Ramos (cell line): ENCODE results near the gene GUCY1B1.

Source experiments
- in situ Hi-C: fragments of 300-500 bp; cut with MboI; formaldehyde crosslinking; loops from one replicate; pipeline ENCODE4 v1.14.3; 2022; ENCODE audit warnings: low sequenced_read_pairs; ENCODE audit not compliant: unreplicated experiment

GUCY1B1 gene

GRCh38 chr4:155849042-155849441, 90.2 kb downstream of the GUCY1B1 start:
- in situ Hi-C loops: no loop called here

GRCh38 chr4:155853189-155853588, 94.4 kb downstream of the GUCY1B1 start:
- in situ Hi-C loops: no loop called here

GRCh38 chr4:155854582-155855226, 95.9 kb downstream of the GUCY1B1 start:
- in situ Hi-C loops: no loop called here

GRCh38 chr4:155855897-155856296, 97.1 kb downstream of the GUCY1B1 start:
- in situ Hi-C loops: no loop called here
